Measurements from ENCODE around the gene TRAPPC2L. TPM values are rescaled to one million over a fixed set of nuclear protein-coding genes. Genes with fewer than 3 reads are reported as not detected.
A peak's percentile ranks its signal among the peaks of the same experiment; 100 is the strongest.
"Not testable (repeated sequence)": the region's sequence is repeated elsewhere in the genome, so short reads cannot be mapped to it uniquely, and the experiment has no call there.

TRAPPC2L gene
- polyA plus RNA-seq, 3 donors from 2014 or later: 101 to 138 (median 113) TPM

DNA sequence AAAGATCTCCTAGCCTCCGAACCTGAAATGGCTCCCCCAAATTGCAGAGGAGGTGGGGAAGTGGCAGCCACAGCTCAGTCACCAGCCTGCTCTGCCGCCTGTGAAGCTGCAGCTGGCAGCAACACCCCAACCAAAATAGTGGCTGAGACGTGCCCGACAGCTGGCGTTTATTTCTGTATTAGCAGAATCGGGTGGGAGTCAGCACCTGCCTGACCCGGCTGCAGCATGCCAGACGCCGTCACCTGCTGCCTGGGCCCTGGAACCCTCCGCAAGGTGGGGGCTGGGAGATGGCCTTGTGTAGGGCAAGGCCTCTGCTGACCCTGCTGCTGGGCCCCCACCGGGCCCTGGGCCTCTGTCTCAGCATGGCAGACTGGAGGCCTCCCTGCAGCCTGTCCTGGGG lies 27.0 kb downstream of the TRAPPC2L start:
- DNase-seq: no peak
- Mint-ChIP-seq H3K4me3 (no peak overlapping the region), H3K4me1 (peaks cover 0 to 3% of the 10 kb centered on the region in 2 donors), H3K27ac (no peak overlapping the region), H3K27me3 (ENCODE audit: low read depth in 3 of 3) (no peaks in the 10 kb centered on the region), H3K9me3 (no peaks in the 10 kb centered on the region), H3K36me3 (no peaks in the 10 kb centered on the region)

- DNase-seq: no peak
- Mint-ChIP-seq H3K9me3 (no peaks in the 10 kb centered on the region), H3K4me3 (no peak overlapping the region), H3K4me1 (peaks cover 0 to 3% of the 10 kb centered on the region in 2 donors), H3K27ac (no peak overlapping the region), H3K27me3 (ENCODE audit: low read depth in 3 of 3) (no peaks in the 10 kb centered on the region), H3K36me3 (no peaks in the 10 kb centered on the region)
These were observed 27.8 kb downstream of the TRAPPC2L start for GRCh38 chr16:88884569-88885271.

DNA sequence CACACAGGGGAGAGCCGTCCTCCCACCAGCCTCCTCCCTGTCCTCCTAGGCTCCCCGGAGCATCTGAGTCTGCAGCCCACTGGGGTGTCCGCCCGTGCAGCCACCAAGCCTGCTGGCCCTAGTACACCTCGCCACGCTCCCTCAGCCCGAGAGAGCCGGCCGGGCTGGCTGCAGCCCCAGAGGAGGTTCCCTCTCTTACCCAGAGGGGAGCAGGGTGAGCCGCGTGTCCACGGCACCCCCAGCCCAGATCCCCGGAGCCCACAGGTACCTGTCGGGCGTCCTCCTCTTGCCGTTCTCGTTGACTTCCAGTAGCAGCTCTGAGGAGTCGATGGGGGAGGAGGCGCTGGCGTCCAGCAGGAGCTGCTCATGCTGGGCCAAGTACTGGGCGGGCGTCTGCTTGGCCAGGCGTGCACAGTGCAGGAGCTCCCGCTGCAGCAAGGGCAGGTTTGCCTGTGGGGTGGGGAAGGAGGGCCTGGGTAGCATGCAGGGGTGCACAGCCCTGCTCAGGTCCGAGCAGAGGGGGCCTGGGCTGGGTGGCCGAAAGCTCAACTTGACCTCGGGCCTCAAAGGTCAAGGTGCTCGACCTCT lies 28.9 kb downstream of the TRAPPC2L start:
- Mint-ChIP-seq H3K4me3 (no peak overlapping the region), H3K36me3 (no peaks in the 10 kb centered on the region), H3K4me1 (peaks cover 0 to 3% of the 10 kb centered on the region in 2 donors), H3K9me3 (no peaks in the 10 kb centered on the region), H3K27me3 (ENCODE audit: low read depth in 3 of 3) (peaks cover 0 to 2% (median 0%) of the 10 kb centered on the region in 3 donors), H3K27ac (no peak overlapping the region)
- DNase-seq: no peak

GRCh38 chr16:88886420-88886844 lies 29.5 kb downstream of the TRAPPC2L start:
- Mint-ChIP-seq H3K4me1 (peaks cover 0 to 3% of the 10 kb centered on the region in 2 donors), H3K27ac (no peak overlapping the region), H3K27me3 (ENCODE audit: low read depth in 3 of 3) (peaks cover 0 to 2% (median 0%) of the 10 kb centered on the region in 3 donors), H3K9me3 (no peaks in the 10 kb centered on the region), H3K36me3 (no peaks in the 10 kb centered on the region), H3K4me3 (no peak overlapping the region)
- no peak for DNase-seq

GRCh38 chr16:88886845-88887521 lies 30.1 kb downstream of the TRAPPC2L start:
- Mint-ChIP-seq H3K9me3 (no peaks in the 10 kb centered on the region), H3K4me1 (peaks cover 0 to 3% of the 10 kb centered on the region in 2 donors), H3K36me3 (no peaks in the 10 kb centered on the region), H3K27me3 (ENCODE audit: low read depth in 3 of 3) (peaks cover 0 to 2% (median 0%) of the 10 kb centered on the region in 3 donors), H3K4me3 (no peak overlapping the region), H3K27ac (no peak overlapping the region)
- no peak for DNase-seq

DNA sequence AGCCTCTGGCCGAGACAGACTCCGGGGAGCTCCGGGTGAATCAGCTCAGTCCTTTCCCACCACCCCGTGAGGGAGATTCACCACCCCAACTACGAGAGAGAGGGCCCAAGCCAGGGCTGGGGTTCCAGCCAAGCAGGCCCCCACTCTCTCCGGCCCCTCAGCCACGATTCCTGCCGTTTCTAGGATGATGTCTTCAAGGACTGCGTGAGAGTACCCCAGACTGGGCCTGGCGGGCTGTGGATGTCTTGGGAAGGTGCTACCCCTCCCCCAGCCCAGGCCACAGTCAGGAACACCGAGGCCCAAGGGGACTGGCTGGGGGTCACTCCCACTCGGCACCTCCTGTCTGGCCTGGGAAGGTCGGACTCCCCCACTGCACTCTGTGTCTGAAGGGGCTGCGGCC lies 31.1 kb downstream of the TRAPPC2L start:
- Mint-ChIP-seq H3K27ac (no peak overlapping the region), H3K4me1 (no peaks in the 10 kb centered on the region), H3K9me3 (no peaks in the 10 kb centered on the region), H3K27me3 (ENCODE audit: low read depth in 3 of 3) (peaks cover 0 to 2% (median 0%) of the 10 kb centered on the region in 3 donors), H3K4me3 (no peak overlapping the region), H3K36me3 (no peaks in the 10 kb centered on the region)
- DNase-seq: no peak

- no peak for DNase-seq
- Mint-ChIP-seq H3K9me3 (no peaks in the 10 kb centered on the region), H3K4me1 (no peaks in the 10 kb centered on the region), H3K27ac (no peak overlapping the region), H3K4me3 (no peak overlapping the region), H3K36me3 (no peaks in the 10 kb centered on the region), H3K27me3 (ENCODE audit: low read depth in 3 of 3) (peaks cover 0 to 2% (median 0%) of the 10 kb centered on the region in 3 donors)
These were observed 31.8 kb downstream of the TRAPPC2L start for GRCh38 chr16:88888461-88889387.

- not testable (repeated sequence) for H3K4me1 Mint-ChIP-seq; H3K4me3 Mint-ChIP-seq; DNase-seq; H3K27ac Mint-ChIP-seq; H3K27me3 Mint-ChIP-seq (ENCODE audit: low read depth in 3 of 3); H3K36me3 Mint-ChIP-seq; H3K9me3 Mint-ChIP-seq
These were observed 32.9 kb downstream of the TRAPPC2L start for GRCh38 chr16:88889702-88890352.

- no peak overlapping the region for H3K27ac Mint-ChIP-seq
- H3K36me3 Mint-ChIP-seq: no peaks in the 10 kb centered on the region
- DNase-seq: no peak
- no peaks in the 10 kb centered on the region for H3K4me1 Mint-ChIP-seq
- H3K9me3 Mint-ChIP-seq: no peaks in the 10 kb centered on the region
- H3K27me3 Mint-ChIP-seq (ENCODE audit: low read depth in 3 of 3): peaks cover 0 to 2% (median 0%) of the 10 kb centered on the region in 3 donors
- no peak overlapping the region for H3K4me3 Mint-ChIP-seq
These were observed 34.2 kb downstream of the TRAPPC2L start for GRCh38 chr16:88891083-88891482.

DNA sequence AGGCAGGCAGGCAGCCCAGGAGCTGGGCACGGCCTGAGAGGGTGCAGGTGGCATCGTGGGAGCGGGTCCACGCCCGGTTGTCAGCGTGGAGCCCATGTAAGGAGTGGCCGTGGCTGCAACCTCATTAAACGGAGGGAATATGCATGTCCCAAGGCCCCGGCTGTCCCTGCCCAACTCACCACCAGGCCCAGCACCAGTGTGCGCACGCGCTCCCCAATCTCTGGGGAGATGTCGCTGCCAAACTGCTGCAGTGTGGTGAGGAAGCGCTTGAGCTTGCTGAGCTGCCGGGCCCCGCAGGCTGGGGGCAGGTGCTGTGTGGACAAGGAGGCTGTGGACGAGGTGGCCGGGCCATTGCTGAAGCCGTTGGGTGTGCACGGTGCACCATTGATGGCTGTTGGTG lies 35.1 kb downstream of the TRAPPC2L start:
- H3K27me3 Mint-ChIP-seq (ENCODE audit: low read depth in 3 of 3): peaks cover 0 to 2% (median 0%) of the 10 kb centered on the region in 3 donors
- no peaks in the 10 kb centered on the region for H3K36me3 Mint-ChIP-seq
- H3K4me3 Mint-ChIP-seq: peak overlapping the region in 1 of 5 donors; percentile 15
- H3K27ac Mint-ChIP-seq: no peak overlapping the region
- DNase-seq: no peak
- no peaks in the 10 kb centered on the region for H3K9me3 Mint-ChIP-seq
- H3K4me1 Mint-ChIP-seq: no peaks in the 10 kb centered on the region

- H3K4me1 Mint-ChIP-seq: no peaks in the 10 kb centered on the region
- peaks cover 0 to 2% (median 0%) of the 10 kb centered on the region in 3 donors for H3K27me3 Mint-ChIP-seq (ENCODE audit: low read depth in 3 of 3)
- no peak overlapping the region for H3K4me3 Mint-ChIP-seq
- H3K36me3 Mint-ChIP-seq: no peaks in the 10 kb centered on the region
- H3K9me3 Mint-ChIP-seq: no peaks in the 10 kb centered on the region
- no peak overlapping the region for H3K27ac Mint-ChIP-seq
- DNase-seq: no peak
These were observed 36.4 kb downstream of the TRAPPC2L start for GRCh38 chr16:88893127-88893968.

GRCh38 chr16:88894266-88894665 lies 37.3 kb downstream of the TRAPPC2L start:
- not testable (repeated sequence) for H3K27me3 Mint-ChIP-seq (ENCODE audit: low read depth in 3 of 3); H3K4me1 Mint-ChIP-seq; H3K4me3 Mint-ChIP-seq; H3K36me3 Mint-ChIP-seq; H3K27ac Mint-ChIP-seq; DNase-seq; H3K9me3 Mint-ChIP-seq

Data from immature natural killer cell (primary cell).